Stimulated activated CD4-positive, alpha-beta T cell treated with anti-CD3 and anti-CD28 coated beads, Interleukin-4, amount 100 ng/mL, for 24 hours (primary cell): ENCODE data around the gene SPCS1.
"Not testable (repeated sequence)": the region's sequence is repeated elsewhere in the genome, so short reads cannot be mapped to it uniquely, and the experiment has no call there.

Experiments used
- DNase-seq: peaks from one replicate; pipeline ENCODE4 v3.0.0-alpha.2; 2020

SPCS1 gene

DNA sequence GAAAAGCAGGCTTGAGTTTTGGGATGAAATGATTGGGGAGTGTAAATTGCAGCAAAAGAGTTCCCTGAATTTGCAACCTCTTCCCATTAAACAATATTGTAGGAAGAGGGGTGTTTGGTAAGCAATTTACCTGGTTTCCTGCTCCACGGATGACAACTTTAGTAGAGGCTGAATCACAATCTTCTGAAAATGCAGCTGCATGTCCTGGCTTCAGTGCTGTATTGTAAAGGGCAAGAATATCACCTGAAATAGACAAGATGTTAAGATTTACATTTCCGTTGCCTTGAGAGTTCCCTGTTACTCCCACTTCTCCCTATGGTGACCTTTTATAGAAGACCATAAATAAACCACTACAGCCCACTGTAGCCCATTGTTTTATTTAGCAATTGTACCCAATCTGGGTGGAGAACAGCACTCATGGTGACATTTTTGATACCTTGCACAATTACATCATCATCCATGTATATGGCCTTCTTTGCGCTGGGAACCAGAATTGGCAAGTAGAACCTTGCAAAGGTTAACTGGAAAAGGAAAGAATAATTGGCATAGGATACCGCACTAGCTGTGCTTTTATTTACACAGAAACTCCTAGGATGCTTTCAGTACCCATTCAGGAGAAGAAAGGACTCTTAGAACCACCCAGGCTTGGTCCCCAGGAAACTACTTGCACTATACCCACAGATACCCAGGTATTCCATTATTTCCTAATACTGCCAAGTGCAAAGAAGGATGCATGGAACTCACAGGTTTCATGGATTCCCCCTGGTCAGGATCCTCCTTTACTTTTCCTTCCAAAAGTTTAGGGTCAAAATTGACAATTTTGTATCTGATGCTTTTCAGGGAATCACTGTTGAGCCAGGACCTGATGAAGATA, 9.9 kb upstream of the SPCS1 start:
- no peak for DNase-seq

DNA sequence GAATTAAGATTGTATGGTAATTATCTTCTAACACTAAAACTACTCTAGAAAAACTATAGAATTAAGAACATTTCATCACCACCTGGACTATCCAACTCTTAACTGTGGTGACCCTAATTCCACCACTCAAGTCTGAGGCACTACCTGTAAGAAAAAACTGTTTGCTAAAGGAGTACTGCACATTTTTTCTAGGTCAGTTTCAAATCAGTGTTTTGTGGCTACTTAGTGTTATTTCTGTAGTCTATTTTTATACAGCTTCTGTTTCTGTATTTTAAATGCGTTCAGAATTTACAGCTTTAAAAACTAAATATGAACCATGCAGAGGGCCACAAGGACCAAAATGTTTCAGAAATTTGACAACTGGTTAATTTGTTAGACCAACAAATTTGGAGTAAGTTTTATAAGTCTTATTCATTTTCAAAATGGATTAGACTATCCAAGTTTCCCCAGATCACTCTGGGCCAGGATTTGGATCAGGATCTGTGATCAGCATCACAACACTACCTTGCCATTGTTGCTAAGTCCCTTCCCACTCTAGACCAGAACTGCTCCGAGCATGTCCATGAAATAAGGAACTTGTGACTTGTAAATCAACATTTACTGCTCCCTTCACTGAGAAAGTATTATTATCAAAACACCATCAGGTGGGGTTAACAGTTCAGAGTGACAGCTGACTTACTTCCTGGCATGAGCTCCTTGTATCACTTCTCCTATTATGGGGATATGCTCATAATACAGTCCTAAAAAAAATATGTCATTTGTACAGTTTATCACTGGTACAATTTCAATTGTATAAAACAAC, 8.9 kb upstream of the SPCS1 start:
- DNase-seq = no peak

DNA sequence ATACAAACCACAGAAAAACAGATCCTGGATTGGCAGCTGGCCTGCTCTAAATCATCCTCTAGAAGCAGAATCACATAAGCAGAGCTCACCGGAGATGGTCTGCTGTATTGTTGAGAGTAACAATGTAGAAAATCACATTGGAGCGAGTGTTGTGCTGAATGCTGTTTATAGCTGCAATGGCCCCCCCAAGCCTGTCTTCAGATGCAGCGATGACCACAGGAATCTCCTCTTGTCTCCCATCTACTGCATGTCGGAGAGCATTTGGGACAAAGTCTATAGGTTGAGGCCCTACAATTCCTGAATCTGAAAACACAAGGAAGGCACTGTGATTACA, 8.3 kb upstream of the SPCS1 start:
- DNase-seq = no peak

DNA sequence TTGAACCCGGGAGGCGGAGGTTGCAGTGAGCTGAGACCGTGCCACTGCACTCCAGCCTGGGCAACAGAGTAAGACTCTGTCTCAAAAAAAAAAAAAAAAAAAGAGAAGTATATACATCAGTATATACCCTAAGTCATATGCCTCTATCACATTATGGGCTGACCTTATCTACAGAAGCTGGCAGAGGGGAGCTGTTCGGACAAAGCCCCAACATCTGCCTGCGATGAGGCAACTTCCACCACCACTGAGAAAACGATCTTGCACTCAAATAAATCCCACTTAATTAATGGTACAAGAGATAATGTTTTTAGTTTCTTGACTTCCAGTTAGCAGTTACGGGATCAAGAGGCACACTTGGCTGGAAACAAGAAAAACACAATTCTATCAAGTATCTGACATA, 2.6 kb upstream of the SPCS1 start:
- no peak for DNase-seq

DNA sequence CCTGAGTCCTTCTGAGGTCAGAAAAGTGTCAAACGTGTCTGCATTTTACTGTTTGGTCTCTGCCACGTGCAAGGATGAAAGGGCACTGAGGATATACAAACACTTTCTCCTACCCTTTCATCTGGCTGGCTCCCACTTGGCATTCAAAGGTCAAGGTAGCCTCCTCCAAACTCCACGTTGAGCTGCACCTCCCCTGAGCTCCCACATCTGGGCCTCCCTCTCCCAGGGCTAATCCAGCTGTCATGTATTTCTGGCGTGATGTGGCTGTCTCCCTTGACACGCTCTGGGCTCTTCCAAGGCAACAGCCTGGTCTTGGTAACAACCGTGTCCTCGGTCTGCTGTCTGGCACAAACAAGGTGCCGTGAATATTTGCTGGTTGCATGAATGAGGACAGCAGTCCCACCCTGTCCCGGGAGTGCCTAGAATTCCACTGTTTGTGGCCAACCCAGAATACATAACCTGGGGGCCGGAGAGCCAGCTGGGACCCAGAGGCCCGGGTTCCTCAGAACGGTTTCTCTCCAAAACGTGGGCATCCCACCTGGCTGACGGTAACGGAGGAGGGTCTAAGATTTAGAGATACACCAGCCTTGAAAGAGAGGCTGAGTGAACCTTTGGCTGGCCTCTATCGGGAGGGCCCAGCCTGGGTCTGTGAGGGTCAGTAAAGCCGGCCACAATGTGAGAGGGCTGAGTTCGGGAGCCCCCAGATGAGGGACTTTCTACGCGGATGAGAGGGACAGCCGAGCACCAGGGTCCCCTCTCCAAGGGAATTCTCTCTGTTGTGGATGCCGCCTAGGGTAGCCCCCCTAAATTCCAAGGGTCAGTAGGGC, 1.1 kb upstream of the SPCS1 start:
- no peak for DNase-seq

DNA sequence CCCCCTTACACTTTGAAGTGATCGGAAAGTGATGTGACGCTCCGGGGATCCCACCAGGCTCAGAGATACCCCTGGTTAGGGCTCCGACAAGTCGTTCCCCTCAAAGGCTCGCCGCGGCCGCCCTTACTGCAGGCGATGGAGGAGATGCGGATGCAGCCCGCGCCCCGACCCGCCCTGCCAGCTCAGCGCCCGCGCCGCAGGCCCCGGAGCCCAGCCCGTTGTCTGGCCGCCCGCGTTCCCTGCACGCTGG, 543 bp upstream of the SPCS1 start:
- DNase-seq = no peak

DNA sequence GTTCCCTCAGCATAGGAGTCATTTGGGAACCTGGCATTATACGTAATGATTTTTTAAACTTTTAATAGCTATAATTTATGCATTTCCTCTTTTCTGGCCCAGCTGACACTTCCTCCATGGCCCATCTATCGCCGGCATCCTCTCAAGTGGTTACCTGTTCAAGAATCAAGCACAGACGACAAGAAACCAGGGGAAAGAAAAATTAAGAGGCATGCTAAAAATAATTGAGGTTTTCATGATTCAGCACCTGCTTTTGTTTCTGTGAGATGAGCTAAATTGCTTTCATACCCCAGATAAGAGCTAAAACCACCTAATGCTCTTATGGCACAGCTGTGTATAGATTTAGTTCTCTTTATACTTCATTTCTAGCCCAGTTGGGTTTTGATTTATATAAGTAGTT, 1.7 kb downstream of the SPCS1 start:
- DNase-seq = no peak

DNA sequence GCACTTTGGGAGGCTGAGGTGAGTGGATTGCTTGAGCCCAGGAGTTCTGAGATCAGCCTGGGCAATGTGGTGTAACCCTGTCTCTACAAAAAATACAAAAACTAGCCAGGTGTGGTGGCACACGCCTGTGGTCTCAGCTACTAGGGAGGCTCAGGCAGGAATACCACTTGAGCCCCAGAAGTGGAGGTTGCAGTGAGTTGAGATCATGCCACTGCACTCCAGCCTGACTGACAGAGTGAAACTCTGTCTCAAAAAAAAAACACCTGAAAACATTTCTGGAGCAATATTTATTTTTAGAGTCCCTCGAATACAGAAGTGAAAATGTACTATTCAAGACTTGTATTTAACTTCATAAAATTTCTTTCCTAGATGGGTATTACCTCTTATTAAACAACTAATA, 4.6 kb downstream of the SPCS1 start:
- no peak for DNase-seq

DNA sequence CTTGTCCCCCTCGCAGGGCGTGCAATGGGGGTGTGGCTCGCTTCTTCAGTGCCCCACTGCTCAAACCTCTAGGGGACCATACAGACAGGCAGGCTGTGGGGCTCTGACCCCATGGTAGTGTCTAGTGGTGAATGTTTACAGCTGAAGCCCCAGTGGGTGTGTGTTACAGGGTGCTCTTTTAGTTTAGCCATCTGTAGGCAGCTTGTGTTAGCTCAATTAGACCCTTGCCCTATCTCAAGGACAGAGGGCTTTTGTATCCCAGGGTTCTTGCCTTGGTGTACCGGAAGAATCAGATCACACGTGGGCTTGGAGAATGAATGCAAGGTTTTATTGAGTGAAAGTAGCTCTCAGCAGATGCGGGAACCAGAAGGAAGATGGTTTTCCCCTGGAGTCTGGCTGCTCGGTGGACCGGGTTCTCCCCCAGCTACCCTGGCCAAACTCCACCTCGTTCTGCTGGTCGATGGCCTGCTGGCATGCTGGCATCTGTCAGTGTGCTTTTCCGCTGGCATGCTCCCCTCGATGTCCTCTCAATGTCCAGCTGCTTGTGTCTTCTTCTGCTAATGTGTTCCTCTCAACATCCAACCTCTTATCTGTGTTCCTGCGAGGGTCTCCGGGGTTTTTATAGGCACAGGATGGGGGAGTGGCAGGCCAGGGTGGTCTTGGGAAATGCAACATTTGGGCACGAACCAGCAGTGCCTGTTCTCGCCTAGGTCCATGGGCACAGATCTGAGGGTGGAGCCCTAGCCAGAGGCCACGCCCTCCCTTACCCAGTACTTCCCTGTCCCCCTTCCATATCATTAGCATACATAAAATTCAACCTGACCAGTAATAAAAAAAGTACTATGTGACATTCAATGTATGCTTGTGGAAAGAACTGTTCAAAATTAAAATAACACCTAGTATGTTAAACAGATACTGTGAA, 6.6 kb downstream of the SPCS1 start:
- DNase-seq = no peak

DNA sequence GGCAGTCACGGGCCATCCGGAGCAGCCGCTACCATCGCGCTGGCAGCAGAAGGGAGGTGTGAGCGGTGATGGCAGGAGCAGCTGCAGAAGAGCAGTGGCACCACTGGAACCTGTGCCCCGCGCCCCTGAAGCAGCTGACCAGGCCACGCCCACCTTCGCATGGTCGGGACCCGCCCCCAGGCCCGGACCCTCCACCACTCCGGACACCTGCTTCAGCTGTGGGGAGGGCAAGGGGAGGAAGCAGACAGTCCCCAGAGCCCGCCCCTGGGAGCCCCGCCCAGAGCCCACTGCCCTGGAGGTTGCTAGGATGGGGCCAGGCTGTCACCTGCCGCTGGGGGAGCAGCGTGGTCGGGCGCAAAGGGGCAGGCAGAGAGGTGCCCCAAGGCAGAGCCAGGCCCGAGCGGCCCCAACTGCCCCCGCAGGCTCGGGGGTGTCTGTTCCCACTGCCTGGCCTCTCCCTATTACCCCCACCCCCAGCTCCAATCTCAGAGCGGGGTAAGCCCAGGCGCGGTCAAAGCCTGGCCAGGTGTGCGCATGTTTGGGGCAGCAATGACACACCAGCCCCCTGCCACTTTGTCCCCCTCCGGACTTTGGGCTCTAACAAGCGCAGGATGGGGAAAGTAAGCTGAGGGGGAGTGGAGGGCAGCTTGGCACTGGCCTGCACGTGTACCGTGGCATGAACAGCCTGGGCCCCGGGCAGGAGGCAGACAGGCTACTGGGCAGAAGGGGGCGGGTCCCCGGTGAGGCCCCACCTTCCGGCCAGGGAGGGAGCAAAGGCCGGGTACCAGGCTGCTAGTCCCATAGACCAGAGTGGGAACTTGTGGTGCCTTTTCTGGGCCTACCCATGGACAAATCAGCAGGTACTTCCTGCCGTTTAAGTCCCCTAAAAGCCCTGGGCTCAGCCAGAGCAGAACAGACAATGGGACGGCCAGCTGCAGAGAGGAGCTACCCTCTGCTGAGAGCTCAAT, 8.7 kb downstream of the SPCS1 start:
- DNase-seq = no peak

DNA sequence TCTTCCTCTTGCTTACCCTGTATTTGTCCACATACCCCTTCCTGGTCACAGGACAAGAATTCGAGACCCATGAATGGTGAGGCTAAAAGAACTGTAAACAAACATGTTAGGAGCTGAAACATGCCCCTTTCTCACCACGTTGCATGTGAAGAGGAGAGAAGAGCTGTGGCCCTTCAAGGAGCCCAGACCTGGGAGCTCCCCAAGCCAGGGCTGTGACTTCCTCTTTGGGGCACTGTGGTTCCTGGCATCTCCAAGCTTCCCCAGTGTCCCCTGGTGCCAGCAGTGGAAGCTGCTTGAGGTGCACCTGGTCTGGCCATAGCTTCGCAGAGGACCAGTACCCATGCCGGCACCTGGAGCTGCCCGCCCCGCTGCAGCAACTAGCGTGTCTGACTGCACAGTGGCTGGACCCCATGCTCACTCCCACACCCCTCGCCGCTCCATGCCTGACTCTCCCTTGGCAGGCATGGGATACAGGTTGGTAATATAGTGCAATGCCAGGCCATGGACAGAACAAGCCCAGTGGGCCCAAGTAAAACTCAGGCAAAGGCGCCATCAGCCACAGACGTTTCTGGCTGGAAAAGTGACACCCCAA, 9.9 kb downstream of the SPCS1 start:
- no peak for DNase-seq

DNA sequence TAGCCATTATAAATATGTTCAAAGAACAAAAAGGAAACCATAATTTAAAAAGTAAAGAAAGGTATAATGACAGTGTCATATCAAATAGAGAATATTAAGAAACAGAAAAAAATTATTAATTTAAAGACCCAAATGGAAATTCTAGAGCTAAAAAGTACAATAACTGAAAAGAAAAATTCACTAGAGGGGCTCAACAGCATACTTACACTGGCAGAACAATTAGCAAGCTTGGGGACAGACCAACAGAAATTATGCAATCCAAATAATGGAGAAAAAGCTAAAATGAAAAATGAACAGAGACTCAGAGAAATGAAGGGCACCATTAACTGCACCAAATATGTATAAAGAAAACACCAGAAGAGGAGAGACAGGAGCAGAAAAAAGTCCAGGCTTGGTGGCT, 13.7 kb downstream of the SPCS1 start:
- DNase-seq = no peak

DNA sequence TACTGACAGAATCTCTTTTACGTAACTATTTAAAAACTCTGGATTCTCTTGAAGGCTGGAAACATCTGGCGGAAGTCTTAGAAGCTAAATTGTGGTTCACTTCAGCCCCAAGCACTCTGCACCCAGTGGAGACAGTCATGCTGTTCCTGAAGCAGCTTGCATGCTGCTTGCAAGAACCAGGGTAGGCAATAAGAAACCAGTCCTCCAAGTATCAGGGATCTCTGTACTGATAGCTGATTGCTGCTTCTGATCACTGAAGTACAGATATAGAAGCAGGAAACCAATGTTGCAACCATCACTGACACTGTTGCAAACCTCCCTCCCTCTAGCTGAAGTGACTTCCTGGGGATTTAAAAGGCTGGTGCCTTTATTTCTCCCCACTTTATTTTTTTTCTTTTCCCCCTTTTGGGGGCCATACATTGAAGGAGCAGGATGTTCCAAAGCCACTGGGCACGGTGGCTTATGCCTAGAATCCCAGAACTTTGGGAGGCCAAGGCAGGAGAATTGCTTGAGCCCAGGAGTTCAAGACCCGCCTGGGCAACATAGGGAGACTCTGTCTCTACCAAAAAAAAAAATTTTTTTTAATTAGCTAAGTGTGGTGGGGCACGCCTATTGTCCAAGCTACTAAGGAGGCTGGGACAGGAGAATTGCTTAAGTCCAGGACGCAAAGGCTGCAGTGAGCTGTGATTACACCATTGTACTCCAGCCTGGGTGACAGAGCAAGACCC, 15.3 kb downstream of the SPCS1 start:
- no peak for DNase-seq

DNA sequence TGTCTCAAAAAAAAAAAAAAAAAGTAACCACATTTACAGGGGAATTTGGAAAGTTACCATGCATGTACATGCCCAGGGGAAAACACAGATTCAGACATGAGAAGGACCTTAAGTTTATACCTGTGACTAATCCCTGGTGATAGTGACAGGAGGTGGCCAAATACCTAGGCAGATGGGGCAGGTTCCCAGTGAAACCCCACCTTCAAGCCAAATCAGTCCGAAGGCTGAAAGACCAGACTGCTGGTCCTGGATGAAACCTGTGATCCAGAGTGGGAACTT, 15.8 kb downstream of the SPCS1 start:
- no peak for DNase-seq

DNA sequence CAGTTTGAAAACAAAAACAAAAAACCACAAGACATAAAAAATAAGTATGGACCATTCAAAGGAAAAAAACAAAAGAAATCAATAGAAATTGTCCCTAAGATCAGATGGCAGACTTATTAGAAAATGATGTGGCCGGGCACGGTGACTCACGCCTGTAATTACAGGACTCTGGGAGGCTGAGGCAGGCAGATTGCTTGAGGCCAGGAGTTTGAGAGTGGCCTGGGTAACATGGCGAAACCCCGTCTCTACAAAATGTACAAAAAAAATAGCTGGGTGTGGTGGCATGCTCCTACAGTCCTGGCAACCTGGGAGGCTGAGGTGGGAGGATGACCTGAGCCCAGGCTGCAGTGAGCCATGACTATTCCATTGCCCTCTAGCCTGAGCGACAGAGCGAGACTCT, 16.6 kb downstream of the SPCS1 start:
- DNase-seq = no peak

DNA sequence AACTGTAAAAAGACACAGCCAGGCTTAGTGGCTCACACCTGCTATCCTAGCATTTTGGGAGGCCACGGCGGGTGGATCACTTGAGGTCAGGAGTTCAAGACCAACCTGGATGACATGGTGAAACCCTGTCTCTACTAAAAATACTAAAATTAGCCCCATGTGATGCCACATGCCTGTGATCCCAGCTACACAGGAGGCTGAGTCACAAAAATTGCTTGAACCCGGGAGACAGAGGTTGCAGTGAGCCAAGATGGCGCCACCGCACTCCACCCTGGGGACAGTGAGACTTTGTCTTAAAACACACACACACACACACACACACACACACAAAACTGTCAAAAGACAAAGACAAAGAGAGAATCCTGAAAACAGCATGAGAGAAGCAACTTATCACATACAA, 18.0 kb downstream of the SPCS1 start:
- DNase-seq = no peak

DNA sequence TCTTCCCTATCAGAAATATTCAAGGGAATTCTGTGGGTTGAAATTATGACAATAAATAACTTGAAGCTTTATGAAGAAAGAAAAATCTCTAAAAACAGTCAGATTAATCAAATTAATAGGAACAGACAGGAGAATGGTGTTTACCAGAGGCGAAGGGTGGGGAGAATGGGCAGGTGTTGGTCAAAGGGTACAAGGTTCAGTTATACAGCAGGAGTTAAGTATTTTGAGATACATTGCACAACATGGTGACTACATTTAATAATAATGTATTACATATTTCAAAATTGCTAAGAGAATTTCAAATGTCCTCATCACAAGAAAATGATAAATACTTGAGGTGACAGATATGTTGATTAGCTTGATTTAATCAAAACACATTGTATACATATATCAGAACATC, 18.6 kb downstream of the SPCS1 start:
- no peak for DNase-seq

DNA sequence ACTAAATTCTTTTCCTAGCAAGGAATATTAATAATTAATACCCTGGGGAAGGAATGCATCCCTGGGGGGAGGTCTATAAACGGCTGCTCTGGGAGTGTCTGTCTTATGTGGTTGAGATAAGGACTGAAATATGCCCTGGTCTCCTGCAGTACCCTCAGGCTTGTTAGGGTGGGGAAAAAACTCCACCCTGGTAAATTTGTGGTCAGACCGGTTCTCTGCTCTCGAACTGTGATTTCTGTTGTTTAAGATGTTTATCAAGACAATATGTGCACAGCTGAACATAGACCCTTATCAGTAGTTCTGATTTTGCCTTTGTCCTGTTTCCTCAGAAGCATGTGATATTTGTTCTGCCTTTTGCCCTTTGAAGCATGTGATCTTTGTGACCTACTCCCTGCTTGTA, 22.8 kb downstream of the SPCS1 start:
- not testable (repeated sequence) for DNase-seq

DNA sequence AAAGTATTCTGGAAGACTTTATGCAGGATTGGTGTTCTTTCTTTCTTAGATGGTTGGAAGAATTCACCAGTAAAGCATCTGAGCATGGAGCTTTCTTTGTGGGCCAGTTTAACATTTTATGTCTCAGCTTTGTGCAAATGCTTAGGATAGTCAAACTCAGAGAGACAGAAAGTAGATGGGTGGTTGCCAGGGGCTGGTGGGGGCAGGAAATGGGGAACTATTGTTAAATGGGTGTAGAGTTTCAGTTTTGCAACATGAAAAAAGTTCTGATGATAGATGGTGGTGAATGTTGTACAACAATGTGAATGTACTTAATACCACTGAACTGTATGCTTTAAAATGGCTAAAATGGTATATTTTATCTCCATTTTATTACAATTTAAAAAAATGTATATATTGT, 24.8 kb downstream of the SPCS1 start:
- no peak for DNase-seq

DNA sequence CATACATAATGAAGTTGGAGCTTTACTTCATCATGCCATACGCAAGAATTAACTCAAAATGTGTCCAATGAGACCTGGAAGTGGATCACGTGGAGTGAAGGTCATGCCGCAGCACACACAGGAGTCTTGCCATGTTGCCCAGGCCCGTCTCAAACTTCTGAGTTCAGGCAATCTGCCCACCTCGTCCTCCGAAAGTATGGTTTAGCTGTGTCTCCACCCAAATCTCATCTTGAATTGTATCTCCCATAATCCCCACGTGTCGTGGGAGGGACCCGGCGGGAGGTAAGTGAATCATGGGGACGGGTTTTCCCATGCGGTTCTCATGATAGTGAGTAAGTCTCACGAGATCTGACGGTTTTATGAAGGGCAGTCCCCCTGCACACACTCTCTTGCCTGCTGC, 25.7 kb downstream of the SPCS1 start:
- no peak for DNase-seq
